NCI-H146 treated with DMSO at 0.1 percent for 48 hours (cell line): Measurements from ENCODE around the gene DOCK9.

Experiments
- DNase-seq: peaks from one replicate; lab custom pipeline; 2025; ENCODE audit not compliant: unreplicated experiment; lab: John Stamatoyannopoulos, UW

DOCK9 gene

DNA sequence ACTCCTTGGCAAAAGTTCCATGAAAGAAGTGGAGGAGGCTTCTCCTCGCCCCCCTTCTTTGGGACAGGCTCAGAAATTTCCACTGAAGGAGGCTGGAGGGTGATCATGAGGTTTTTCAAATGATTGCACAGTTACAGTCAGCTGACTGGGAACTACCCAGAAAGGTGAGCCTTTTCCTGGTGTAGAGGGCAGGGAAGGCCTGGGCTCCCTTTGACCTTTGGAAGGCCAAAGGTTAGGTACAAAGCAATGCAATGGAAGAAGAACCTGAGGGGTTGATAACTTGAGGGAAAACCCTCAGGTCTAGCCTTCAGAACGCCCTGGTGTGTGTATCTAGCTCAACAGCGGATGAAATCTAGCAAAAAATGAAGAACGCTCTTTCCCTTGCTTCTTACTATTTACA lies 175.3 kb downstream of the DOCK9 start:
- DNase-seq, result no peak

- DNase-seq, result no peak
Observed at GRCh38 chr13:98801626-98802418, 176.0 kb downstream of the DOCK9 start.

DNA sequence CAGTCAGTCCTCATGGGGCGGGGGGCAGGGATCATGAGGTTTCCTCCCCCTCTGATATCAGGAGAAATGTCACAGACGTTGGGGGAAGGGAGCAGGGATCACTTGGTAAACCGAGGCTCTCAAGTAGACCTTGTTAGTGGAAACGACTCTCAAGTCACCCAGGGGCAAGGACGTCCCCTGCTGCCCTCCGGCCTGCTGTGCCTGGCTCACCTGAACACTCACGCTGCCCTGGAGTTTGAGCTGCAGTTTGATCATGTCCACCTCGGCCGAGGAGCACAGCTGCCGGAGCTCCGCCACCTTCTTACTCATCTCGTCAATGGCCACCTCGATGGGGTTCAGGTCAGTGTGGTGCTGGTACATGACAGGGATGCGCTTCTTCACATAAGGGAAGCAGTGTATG lies 177.8 kb downstream of the DOCK9 start:
- DNase-seq, result no peak

DNA sequence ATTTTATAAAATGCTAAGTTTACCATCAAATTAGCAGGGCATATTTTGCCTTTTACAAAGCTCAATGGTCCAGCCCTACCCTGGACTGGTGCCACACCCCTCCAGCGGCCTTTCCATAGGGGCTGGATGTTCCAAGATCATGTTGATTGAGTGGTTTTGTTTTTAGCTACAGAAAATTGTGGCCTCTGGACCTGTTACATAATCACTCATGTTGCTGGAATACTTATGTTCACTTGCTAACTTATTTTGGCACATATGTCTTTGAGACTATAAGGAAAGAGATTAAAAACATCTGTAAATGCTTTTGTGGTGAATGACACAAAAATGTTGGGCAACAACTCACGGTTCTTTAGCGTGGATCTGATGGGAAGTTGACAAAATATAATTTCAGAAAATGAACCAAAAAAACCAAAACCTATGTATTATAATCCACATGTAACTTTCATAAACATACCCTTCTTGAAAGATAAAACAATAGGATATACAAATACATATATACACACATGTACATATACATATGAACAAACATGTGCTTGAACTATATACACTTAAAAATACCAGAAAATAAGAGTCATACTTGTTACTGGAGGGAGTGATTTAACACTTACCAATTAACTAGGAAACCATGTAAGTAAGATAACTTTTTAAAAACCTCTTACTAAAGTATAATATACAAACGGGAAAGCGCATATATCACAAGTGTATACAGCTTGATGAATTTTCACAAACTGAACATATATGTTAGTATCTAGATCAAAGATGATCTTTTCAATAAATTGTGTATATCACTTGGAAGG lies 178.8 kb downstream of the DOCK9 start:
- no peak for DNase-seq

DNA sequence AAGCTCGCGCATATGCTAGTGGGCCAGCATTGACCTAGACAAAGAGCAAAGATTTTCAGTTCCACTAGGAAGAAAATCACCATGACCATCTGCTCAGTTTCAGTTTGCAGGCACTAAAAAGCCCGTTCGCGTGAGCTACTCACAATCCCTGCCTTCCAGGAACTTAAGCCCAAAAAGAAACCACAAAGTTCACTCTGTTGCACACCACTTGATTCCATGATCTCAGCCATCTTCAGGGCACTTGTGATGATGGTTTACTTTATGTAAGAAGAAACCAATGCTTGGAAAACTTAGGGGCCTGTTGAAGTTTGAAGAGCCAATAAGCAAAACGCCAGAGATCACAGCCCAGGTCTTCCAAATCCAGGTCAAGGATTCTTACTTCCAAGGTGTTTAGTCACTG lies 180.4 kb downstream of the DOCK9 start:
- DNase-seq, result no peak

- DNase-seq, result no peak
Observed at GRCh38 chr13:98796798-98797197, 181.1 kb downstream of the DOCK9 start.

- no peak for DNase-seq
Observed at GRCh38 chr13:98796191-98796590, 181.7 kb downstream of the DOCK9 start.

GRCh38 chr13:98795220-98795619 lies 182.6 kb downstream of the DOCK9 start:
- DNase-seq, result no peak

- DNase-seq, result no peak
Observed at GRCh38 chr13:98794498-98794897, 183.4 kb downstream of the DOCK9 start.

DNA sequence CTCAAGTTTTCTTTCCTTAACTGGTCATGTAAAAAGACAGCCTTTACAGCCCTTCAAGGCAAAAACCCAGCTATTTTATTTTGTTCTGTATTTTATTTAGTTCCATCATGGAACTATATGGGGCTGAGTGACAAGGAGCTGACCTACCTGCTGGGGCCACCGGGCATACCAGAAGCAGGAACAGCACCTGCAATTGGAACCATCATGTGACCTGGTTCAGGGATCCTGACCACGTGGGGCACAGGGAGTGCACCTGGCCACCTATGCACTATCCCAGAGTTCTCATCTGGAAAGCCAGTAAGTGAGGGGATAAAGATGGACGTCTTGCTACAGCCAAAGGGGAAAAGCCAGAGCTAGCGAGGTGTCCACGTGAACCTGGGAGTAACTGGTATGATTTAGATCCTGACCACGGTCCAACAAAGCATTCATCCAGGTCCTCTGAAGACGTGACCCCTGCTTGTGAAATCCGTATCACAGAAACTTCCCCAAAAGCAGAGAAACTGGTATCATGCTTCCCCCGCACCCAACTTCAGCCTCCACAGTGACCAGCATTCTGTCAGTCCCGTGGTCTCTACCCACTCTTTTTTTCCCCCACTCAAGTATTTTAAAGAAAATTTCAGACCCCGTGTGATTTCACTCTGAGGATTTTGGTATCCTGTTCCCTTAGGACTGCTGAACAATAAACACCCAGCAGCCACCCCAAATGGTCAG lies 184.9 kb downstream of the DOCK9 start:
- DNase-seq, result no peak

DNA sequence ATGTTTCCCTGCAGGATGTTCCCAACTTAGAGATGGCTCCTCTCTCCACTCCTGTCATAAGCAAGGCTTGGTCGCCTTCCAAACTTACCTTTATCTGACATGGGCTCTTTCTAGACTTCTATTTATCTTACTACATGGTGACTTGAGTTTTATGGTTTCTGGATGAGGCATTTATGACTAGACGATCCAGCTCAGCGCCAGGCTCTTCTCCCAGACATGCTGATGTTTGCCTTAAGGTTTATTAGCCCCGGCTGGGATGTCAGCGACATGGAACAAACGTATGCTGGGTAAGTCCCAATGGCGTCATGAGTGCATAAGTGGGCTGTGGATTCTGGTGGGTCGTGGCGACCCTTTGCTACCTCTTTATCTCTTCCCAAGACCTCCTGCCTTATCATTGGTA lies 185.5 kb downstream of the DOCK9 start:
- DNase-seq, result no peak

DNA sequence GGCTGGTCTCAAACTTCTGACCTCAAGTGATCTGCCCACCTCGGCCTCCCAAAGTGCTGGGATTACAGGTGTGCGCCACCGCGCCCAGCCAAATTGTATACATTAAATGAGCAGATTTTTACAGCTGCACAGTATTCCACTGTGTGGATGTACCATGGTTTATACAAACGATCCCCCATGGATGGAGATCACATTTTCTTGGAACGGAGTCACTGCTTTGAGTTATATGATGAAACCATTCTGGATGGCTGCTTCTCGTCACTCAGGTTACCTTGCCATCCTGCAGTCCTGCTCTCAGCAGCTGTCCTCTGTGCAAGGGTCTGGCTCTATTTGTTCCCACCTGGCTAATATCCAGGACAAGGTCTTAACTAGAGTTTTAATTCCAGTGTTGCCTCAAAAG lies 186.3 kb downstream of the DOCK9 start:
- no peak for DNase-seq

DNA sequence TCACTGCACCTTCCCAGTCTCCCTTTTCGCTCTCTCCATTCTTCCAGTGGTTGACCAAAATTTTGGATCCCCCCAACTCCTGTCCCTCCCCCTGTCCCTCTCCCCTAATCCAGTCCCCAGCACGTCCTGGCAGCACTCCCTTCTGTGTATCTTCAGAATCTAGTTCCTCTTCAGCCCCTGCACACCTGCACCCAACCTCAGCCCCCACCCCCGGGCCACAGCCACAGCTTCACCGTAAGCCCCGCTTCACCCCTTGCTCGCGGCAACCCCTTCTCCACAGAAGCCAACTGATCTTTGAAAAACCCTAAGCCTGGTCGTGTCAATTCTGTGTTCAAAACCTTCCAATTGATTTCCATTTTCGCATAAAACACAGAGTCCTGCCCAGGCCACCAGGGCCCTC lies 189.9 kb downstream of the DOCK9 start:
- DNase-seq, result no peak

GRCh38 chr13:98787173-98787572 lies 190.7 kb downstream of the DOCK9 start:
- DNase-seq, result no peak

DNA sequence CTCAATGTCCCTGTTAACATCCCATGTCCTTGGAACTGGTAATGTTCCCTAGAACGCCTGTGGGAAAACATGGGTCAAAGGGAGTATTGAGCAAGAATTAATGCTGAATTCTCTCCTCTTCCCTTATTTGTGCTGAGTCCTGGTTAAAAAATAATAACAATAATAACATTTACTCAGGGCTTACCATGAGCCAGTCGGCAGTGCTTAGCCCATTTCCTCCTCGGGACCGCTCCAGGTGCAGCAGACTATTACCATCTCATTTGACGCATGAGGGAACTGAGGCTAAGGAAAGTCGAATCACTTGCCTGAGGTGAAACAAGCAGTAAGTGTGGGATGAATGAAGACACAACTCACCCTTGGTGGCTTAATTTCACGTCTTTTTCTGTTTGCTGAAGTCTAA lies 191.8 kb downstream of the DOCK9 start:
- no peak for DNase-seq

- no peak for DNase-seq
Observed at GRCh38 chr13:98785405-98785804, 192.5 kb downstream of the DOCK9 start.

DNA sequence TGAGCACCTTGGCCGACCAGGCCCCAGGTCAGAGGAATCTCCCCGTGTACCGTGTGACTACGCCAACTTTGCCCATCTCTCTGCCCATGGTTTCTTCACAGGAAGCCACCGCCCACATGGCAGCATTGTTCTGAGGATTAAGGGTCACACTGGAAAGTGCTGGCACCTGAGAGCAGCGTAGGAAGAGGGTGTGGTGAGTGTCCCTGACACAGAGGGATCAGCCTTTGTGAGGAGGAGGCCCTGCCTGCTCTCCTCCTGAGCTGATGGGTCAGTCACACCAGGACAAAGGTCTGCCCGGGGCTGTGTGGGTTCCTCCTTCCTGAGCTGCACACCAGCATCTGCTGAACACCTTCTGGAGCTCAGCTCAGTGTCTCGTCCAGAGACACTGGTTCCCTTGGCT lies 193.2 kb downstream of the DOCK9 start:
- DNase-seq, result no peak

DNA sequence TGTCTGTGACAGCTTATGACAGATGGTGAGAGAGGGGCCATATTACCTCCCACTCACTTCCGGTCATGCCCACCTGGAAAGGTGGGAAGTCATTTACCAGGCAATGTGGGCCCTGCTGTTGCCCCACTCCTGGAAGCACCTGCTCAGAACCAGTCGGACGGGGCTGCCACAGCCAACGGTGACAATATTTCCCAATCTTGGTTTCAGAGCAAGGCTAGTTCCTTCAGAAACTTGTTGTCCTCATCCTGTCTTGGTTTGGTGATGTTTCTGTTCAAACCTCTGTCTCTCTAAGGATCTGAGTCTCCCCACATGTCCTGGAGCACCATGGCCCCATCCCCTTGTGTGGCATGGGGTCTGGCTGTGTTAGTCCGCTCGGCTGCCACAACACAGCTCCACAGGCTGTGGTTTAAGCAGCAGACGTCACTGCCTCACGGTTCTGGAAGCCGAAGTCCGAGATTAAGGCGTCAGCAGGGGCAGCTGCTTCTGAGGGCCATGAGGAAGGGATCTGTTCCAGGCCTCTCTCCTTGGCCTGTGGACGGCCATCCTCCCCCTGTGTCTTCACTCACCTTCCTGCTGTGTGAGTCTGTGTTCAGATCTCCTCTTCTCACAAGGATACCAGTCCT lies 193.9 kb downstream of the DOCK9 start:
- DNase-seq, result no peak

DNA sequence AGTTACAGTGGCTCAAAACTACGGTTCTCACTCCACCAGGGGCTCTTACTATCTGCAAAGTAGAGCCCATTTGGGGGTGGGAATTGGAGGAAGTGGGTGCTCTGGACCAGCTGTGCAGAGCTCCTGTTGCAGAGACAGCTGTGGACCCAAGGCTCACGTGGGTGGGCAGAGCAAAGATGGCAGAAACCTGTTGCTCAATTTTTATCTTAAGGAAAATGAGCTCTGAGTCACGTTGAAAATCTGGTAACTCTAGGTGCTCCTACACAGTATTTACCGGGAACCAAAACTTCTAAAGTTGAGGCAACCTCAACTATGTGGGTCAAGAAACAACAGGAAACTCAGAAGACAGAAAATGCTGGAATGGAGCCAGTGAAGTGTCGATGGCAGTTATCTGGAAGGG lies 195.2 kb downstream of the DOCK9 start:
- DNase-seq, result no peak

- no peak for DNase-seq
Observed at GRCh38 chr13:98781905-98782304, 196.0 kb downstream of the DOCK9 start.

GRCh38 chr13:98781470-98781869 lies 196.4 kb downstream of the DOCK9 start:
- no peak for DNase-seq
